ENCODE measurements around the gene DLG2.

The DLG2 gene

DNA sequence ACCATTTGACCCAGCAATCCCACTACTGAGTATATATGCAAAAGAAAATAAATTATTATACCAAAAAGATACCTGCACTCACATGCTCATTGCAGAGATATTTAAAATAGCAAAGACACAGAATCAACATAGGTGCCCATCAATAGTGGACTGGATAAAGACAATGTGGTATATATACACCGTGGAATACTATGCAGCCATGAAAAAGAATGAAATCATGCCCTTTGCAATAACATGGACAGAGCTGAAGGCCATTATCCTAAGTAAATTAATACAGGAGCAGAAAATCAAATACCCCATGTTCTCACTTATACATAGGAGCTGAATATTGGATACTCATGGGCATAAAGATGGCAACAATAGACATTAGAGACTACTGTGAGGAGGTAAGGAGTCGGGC lies 68.7 kb downstream of the DLG2 start:
- DNase-seq (ENCODE audit: low read depth in 2 of 2): no peak

DNA sequence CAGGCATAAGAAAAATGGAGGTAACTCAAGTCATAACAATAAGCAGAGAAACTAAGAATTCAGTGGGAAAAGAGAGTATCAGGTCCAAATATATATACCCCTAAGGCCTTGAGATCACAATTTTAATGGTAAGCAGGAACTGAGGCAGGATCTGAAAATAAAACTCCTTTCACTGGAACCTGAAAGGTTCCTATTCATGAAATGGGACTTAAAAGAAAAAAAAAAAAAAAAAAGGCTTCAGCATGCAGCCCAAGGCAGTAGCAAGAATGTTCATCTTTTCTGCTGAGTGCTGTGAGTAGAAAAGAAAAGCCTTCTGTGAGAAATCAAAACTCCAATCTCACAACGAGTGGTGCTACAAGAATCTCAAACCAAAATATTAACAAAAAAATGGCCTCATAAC lies 75.3 kb downstream of the DLG2 start:
- no peak for DNase-seq (ENCODE audit: low read depth in 2 of 2)

DNA sequence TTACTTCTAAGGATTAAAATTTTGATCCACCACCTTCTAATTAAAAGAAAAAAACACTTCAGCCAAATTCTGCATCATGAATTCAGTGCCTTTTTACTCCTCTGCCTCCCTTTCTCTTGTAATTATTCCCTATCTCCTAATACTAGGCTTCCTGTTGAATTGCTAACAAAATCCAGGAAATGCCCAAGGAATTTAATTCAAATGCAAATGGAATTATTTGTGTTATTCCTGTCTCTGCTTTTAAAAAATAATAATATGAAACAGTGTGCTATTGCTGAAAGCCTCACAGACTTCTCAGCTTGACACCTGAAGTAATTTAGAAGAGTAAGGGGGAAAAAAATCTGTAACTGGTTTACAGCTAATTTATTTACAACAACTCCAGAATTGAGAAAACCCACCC lies 85.5 kb downstream of the DLG2 start:
- DNase-seq (ENCODE audit: low read depth in 2 of 2): no peak

DNA sequence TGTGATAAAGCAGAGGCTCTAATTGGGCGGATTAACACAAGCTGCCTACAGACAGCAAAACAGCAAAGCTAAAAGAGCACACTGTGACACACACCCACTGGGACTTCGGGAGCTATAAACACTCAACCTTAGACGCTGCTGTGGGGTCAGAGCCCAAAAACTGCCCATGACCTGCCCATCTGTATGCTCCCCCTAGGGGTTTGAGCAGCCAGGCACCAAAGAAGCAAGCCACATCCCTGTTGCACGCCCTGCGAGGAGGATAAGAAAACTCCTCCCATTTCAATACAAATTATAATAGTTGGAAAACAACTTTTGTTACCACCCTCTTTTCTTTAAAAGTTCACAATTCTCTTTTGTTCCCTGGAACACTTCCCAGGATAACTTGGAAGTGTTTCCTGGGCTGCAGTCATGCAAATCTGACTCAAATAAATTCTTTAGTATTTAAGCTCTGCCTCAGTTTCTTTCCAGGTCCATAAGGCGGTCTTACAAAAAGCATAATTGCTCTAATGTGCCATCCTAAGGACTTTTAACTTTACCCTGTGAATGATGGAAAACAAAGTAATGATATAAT lies 86.4 kb downstream of the DLG2 start:
- no peak for DNase-seq (ENCODE audit: low read depth in 2 of 2)

DNA sequence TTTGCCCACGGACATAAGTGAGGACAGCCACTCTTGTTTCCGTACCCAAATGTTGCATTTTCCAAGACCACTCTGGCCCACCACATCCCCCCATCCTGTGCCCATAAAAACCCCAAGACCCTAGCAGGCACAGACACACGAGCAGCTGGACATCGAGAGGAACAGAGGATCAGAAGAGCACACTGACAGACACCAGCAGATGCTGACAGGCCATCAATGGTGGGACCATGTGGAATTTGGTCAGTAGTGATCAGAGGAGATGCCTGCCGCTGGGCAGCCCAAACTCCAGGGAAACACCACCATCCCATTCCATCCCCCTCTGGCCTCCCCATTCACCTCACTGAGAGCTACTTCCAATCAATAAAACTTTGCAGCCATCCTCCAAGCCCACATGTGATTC lies 87.0 kb downstream of the DLG2 start:
- DNase-seq (ENCODE audit: low read depth in 2 of 2): no peak

DNA sequence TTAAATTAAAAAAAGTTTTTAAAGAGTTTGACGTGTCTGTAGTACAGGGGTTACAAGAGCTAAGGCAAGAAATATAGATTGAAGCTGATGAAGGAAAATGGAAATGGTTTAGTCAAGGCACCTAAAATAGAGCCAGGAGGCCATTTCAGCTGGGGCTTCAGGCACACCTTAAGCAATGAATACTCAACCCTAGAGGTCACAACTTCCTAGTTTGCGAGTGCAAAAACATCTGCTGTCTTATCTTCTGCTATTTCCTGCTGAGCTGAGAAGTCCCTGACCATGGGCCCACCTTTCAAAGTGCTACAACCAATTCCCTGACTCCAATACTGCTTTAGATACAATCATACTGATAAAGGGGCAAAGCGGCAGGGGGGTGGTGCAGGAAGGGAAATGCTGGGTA lies 87.4 kb downstream of the DLG2 start:
- no peak for DNase-seq (ENCODE audit: low read depth in 2 of 2)

DNA sequence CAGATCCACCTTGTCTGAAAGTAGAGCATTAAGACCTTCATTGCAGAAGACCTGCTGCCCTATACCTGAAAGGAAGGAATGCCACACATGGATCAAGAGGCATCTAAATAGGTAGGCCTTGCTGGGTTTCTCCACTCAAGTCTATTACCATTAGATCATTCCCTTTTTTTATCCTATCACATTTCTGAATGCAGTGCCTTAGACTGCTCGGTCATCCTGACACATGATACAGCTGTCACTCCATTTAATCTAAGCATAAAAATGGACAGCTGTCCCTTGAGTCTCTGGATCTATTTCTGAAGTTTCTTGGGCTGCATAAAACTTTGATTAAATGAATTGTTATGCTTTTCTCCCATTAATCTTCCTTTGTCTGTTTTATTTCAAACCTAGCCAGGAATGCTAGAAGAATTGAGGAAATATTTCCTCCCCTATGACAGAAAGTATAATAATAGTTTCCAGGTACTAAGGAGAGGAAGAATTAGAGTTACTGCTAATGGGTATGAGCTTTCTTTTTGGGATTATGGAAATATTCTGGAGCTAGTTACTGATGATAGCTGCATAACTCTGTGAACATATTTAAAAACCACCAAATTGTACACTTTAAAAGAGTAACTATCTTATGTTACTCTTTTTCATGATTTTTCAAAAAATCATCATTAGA lies 88.0 kb downstream of the DLG2 start:
- no peak for DNase-seq (ENCODE audit: low read depth in 2 of 2)

DNA sequence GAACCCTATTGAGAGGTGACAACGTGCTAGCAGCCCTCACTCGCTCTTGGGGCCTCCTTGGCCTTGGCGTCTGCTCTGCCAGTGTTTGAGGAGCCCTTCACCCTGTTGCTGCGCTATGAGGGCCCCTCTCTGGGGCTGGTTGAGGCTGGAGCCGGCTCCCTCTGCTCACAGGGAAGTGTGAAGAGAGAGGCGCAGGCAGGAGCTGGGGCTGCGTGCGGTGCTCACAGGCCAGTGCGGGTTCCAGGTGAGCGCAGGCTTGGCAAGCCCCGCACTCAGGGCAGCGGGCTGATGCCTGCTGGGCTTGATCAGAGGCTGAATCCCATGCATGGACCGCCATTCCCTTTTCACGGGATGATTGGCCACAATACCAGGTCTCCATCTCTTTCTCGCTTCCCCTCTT lies 90.7 kb downstream of the DLG2 start:
- no peak for DNase-seq (ENCODE audit: low read depth in 2 of 2)

DNA sequence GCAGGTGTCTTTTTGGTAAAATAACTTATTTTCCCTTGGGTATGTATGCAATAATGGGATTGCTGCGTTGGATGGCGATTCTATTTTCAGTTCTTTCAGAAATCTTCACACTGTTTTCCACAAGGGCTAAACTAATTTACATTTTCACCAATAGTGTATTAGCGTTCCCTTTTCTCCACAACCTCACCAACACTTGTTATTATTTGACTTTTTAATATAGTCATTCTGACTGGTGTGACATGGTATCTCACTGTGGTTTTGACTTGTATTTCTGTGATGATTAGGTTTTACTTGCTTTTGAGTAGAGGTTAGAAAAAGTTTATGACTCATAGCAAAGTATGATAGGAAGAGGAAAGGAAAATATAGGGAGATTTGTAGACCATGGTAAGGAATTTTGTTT lies 92.3 kb downstream of the DLG2 start:
- DNase-seq (ENCODE audit: low read depth in 2 of 2): no peak

DNA sequence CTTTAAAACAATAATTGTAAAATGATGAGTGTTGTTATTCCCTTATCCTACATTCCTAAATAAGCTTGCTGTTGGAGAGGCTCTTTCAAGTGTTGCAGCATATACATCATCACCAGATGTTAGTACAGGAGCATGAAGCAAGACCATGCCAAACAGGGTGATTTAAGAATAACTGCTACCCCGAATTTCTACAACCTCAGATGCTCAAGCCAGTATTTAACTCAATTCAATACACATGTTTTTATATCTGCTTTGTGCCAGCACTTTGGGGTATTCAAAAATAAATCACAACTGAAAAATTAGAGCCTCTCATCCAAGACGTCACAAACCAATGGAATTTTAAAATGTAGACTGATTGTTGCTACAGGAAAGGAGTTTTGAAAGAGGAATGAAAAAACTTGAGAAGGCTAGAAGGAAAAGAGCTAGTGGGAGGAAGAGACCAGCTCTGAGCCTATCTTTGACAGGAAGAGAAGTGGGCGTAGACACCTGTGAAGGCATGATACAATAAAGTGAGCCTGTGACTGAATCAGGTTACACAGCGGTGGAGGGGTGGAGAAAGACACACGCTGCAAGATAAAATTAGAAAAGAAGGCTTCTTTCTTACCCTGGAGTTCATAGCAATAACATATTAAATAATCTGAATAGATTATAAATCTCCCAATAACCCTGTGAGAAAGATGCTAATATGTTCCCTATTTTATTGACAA lies 95.8 kb downstream of the DLG2 start:
- no peak for DNase-seq (ENCODE audit: low read depth in 2 of 2)

DNA sequence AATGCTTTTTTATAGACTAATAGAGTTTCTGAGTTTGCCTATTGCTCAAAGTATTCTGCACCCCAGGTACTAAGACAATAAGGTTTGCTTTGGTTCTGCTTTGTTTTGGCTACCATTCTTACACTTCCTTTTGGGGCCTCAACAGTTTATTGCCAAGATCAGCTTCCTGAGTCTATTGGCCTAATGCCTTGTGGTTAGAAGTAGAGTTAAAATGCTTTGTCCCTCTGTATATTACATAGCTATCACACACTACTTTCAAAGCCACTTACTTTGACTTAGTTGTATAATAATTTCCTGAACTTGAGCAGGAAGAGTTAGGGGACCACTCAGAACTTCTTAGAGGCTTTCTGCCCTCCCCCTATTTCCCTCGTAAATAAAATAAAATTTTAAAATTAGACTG lies 96.5 kb downstream of the DLG2 start:
- no peak for DNase-seq (ENCODE audit: low read depth in 2 of 2)

DNA sequence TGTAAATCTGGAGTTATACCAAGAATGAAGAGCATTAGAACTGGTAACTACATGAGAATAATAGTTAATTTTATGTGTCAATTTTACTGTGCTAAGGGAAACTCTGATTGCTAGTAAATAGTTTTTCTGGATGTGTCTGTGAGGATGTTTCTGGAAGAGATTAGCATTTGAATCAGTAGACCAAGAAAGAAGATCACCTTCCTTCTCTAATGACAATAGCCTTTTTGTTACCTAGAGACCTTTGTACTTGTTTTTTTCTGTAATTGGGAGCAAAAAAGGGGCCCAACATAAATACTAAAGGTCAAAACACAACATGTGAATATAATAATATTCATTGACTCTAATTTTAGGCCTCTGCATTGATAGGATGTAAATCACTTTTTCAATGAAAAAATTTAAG lies 100.6 kb downstream of the DLG2 start:
- no peak for DNase-seq (ENCODE audit: low read depth in 2 of 2)

DNA sequence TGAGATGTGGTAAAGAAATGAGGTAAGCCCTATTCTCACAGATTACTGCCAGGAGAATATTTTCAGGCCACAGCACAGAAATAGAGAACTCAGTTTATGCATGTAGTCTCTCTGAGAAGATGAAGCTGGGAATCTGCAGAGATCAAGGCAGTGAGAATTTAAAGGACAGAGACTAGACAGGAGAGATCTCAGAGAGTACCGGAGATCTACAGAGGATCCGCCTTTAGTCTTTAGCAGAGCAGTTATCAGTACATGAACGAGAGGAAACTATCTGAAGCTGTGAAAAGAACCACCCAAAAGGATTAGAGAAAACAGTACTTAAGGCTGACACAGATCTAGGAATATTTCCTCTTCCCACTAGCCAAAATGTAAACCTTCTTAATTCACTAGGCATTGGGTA lies 101.5 kb downstream of the DLG2 start:
- DNase-seq (ENCODE audit: low read depth in 2 of 2): no peak

DNA sequence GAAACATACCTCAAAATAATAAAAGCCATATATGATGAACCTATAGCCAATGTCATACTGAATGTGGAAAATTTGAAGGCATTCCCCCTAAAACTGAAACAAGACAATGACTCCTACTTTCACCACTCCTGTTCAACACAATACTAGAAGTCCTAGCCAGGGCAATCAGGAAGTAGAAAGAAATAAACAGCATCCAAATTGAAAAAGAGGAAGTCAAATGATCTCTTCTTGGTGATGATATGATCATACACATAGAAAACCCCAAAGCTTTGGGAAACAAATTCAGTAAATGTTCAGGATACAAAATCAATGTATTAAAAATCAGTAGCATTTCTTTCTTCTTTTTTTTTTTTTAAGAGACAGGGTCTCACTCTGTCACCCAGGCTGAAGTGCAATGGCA lies 109.9 kb downstream of the DLG2 start:
- no peak for DNase-seq (ENCODE audit: low read depth in 2 of 2)

DNA sequence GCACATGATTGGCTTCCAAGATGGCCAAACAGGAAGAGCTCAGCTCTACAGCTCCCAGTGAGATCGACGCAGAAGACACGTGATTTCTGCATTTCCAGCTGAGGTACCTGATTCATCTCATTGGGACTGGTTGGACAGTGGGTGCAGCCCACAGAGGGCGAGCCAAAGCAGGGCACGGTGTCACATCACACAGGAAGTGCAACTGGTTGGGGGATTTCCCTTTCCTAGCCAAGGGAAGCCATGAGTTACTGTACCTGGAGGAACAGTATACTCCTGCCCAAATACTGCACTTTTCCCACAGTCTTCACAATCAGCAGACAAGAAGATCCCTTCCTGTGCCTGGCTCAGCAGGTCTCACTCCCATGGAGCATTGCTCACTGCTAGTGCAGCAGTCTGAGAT lies 131.2 kb downstream of the DLG2 start:
- no peak for DNase-seq (ENCODE audit: low read depth in 2 of 2)

DNA sequence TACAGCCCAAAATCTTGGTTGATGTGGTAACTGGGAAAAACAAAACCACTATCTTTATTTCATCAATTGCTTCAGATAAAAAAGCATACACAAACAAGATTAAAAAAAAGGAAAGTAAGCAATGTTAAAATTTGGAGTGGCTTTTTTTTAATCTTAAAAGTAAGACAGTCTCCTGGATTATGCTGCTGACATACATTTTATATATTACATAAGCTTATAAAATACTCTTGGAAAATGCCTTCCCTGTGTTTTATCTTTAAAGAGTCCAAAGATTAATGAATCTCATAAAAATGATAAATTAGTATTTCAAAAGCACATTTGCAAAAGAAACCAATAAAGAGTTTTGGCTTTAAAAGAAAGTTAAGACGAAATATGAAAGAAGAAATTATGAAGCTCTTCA lies 132.7 kb downstream of the DLG2 start:
- DNase-seq (ENCODE audit: low read depth in 2 of 2): no peak

DNA sequence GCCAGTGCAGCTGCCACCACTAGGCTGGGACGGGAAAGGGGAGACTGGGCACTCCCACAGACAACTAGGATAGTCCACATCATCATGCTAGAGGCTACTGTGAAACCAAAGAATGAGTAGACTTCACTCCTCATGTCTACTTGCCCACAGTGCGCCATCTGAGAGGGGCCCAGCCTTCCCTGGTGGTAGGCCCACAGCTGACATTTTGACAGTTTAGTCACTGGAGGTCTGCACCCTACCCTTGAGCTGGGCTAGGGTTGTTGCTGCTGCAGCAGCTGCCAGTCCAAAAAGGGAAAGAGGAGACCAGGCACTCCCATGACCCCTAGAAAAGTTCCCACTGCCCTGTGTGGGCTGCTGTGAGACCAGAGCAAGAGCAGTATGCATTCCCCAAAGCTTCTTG lies 141.2 kb downstream of the DLG2 start:
- DNase-seq (ENCODE audit: low read depth in 2 of 2): no peak

DNA sequence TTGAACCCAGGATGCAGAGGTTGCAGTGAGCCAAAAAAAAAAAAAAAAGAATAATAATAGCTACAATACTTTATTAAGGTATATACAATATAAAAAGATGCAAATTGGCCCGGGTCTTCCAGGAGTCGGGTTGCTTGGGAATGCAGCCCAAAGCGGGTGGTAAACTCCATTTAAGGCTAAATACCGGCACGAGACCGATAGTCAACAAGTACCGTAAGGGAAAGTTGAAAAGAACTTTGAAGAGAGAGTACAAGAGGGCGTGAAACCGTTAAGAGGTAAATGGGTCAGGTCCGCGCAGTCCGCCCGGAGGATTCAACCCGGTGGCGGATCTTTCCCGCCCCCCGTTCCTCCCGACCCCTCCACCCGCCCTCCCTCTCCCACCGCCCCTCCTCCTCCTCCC lies 143.3 kb downstream of the DLG2 start:
- no peak for DNase-seq (ENCODE audit: low read depth in 2 of 2)

DNA sequence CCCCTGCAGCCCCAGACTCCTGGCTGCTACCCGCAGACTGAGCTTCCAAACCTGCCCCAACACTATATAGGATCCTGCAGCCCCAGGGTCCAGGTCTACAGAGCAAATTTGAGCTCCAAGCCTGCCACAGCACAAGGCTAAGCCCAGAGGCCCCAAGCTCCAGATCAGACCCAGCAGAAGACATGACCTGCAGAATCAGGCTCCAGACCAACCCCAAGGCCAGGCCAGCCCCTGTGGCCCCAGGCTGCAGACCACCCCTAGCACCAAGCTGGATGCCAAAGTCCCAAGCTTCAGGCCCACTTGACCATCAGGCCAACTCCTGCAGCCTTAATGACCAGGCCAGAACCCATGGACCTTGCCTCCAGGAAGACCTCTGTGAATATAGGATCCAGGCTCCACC lies 145.3 kb downstream of the DLG2 start:
- DNase-seq (ENCODE audit: low read depth in 2 of 2): no peak

DNA sequence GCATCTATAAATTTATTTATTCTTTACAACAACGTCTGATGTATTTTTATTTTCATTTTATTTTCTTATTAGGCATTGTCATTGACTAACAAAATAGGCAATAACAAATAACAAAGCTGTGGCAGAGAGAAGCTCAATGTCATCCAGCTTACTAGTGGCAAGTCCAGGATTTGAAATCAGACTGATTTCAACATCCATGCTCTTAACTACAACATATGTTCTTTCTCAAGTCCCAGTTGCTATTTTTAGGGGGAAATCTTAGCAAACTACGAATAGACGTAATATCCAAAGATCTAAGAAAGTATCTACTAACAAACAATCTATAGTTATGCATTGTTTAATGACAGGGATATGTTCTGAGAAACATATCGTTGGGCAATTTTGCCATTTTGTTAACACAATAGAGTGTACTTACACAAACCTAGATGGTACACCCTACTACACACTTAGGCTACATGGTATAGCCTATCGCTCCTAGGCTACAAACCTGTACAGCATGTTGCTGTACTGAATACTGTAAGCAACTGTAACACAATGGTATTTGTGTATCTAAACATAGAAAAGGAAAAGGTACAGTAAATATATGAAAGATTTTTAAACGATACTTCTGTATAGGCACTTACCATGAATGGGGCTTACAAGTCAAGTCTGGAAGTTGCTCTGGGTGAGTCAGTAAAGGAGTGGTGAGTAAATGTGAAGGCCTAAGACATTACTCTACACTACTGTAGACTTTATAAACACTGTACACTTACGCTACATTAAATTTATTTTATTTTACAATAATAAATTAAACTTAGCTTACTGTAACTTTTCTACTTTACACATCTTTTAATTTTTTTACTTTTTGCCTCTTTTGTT lies 151.3 kb downstream of the DLG2 start:
- DNase-seq (ENCODE audit: low read depth in 2 of 2): no peak

DNA sequence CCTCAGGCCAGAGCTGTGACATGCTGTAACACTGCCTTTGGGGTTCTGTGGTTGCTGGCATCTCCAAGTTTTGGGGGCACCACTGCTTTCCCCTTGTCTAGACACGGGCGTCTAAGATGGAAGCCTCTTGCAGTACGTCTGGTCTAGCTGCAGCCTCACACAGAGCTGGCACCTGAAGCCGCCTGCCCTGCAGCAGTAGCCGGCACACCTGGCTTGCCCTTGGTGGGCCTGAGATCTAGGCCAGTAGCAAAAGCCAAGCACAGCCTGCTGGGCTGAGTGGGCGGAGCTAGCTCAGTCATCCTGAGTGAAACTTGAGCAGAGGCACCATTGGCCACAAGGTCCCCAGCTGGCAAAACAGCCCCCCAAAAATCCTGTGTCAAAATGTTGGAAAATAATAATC lies 154.2 kb downstream of the DLG2 start:
- DNase-seq (ENCODE audit: low read depth in 2 of 2): no peak

DNA sequence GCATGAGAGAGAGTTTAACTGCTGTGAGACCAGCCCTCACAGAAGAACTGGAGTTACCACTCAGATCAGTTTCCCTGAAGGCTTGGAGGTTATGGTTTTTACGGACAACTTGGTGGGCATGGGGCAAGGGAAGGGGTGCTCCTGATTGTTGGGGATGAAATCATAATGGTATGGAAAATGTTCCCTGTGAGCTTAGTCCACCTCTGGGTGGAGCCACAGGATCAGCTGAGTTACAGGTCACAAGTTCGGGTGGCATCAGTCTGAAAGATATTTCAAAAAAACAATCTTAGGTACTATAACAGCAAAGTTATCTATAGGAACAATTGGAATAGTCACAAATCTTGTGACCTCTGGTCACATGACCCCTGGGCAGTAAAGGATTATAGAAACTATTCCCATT lies 162.9 kb downstream of the DLG2 start:
- no peak for DNase-seq (ENCODE audit: low read depth in 2 of 2)

DNA sequence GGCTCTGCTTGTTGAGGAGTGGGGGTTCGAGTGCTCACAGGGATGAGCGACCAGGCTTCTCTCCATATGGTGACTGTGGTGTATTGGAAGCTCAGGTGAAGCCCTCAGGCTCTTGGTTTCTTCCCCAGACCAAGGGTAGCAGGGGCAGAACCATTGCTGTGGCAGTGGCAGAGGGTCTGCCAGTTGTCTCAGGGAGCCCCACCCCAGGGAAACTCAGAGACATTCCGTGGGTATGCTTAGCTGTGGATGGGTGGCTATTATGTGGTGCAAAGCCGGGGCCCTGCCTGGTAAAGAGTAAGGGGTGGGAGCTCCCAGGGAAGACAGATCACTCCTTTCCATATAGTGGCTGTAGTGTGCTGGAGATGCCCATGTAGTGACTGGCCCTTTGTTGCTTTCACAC lies 167.8 kb downstream of the DLG2 start:
- no peak for DNase-seq (ENCODE audit: low read depth in 2 of 2)
